Lung (tissue), 12 donors: ENCODE results near the gene SLX4. TPM values are rescaled to one million over a fixed set of nuclear protein-coding genes. Genes with fewer than 3 reads are reported as not detected.

Experiments used
- ATAC-seq: fragments of 200-7000 bp; cut with Tn5 transposase; one replicate; pipeline ENCODE4 v1.9.1; 2020; ENCODE audit warnings: moderate number of reproducible peaks; ENCODE audit not compliant: insufficient read depth, low FRiP score
- DNase-seq, 3 donors: peaks; one replicate each; pipeline ENCODE4 v3.0.0-alpha.2; 2013 to 2017
- H3K27ac ChIP-seq, 2 donors: one replicate each; pipeline ENCODE4 v1.5.1; 2013; ENCODE audit warnings: mild to moderate bottlenecking in 2 of 2, moderate library complexity in 2 of 2, control low read depth in 1 of 2, inconsistent platforms in 1 of 2, low read depth in 1 of 2, low read length in 1 of 2
- H3K27me3 ChIP-seq, 3 donors: one replicate each; pipeline ENCODE4 v1.5.1; 2013; ENCODE audit warnings: low read length in 2 of 3; ENCODE audit not compliant: control insufficient read depth in 3 of 3, insufficient read depth in 3 of 3
- H3K36me3 ChIP-seq, 4 donors: one replicate each; pipeline ENCODE4 v1.5.1; 2013; ENCODE audit warnings: low read length in 4 of 4, mild to moderate bottlenecking in 1 of 4, moderate library complexity in 1 of 4; ENCODE audit not compliant: control insufficient read depth in 4 of 4, insufficient read depth in 4 of 4
- H3K4me1 ChIP-seq, 5 donors: one replicate each; pipeline ENCODE4 v1.5.1; 2013; ENCODE audit warnings: low read length in 5 of 5, mild to moderate bottlenecking in 2 of 5, moderate library complexity in 1 of 5; ENCODE audit not compliant: control insufficient read depth in 5 of 5, insufficient read depth in 5 of 5
- H3K4me3 ChIP-seq: one replicate; pipeline ENCODE4 v1.5.1; 2013; ENCODE audit warnings: mild to moderate bottlenecking, control low read depth, moderate library complexity
- H3K9ac ChIP-seq, 2 donors: one replicate each; pipeline ENCODE4 v1.5.1; 2013; ENCODE audit warnings: low read length in 2 of 2, control low read depth in 1 of 2; ENCODE audit not compliant: insufficient read depth in 1 of 2
- H3K9me3 ChIP-seq, 4 donors: one replicate each; pipeline ENCODE4 v1.5.1; 2013; ENCODE audit warnings: low read length in 3 of 4, mild to moderate bottlenecking in 1 of 4, moderate library complexity in 1 of 4; ENCODE audit not compliant: control insufficient read depth in 4 of 4, insufficient read depth in 3 of 4
- WGBS, 2 donors: extraction: QIAGEN DNeasy Blood & Tissue Kit; methylation state at CpG; one replicate each; pipeline ENCODE4 v1.1.7; 2013; 5-methylcytosine and 5-hydroxymethylcytosine counted together
- polyA plus RNA-seq, 2 donors: library from polyadenylated mRNA; stranded (reverse); fragments of 200-250 nt; gene quantifications; one replicate each; pipeline ENCODE4 v1.2.1, GENCODE V29; 2013
- total RNA-seq, 2 donors: library from RNA; depleted of rRNA in 1 of 2; stranded (reverse); fragments of >200 nt in 1 of 2; gene quantifications; one replicate each; pipeline ENCODE4 v1.2.1, GENCODE V29; 2014 to 2021
- TF ChIP-seq, protein P1 (sequence below): IDR thresholded peaks from 2 replicates; pipeline ENCODE4 v1.5.1; 2012; ENCODE audit warnings: mild to moderate bottlenecking; ENCODE audit errors: control extremely low read depth, extremely low read depth
- donor health status: control.
- donor health status: control.
- donor health status: Bipolar disorder and iron deficiency.
- donor health status: healthy.
- donor health status: DM: yes; HTN: yes; CAD: no.

SLX4 gene
- total and polyA plus RNA-seq, 4 donors = 2.4 to 7.0 (median 3.7) TPM

DNA sequence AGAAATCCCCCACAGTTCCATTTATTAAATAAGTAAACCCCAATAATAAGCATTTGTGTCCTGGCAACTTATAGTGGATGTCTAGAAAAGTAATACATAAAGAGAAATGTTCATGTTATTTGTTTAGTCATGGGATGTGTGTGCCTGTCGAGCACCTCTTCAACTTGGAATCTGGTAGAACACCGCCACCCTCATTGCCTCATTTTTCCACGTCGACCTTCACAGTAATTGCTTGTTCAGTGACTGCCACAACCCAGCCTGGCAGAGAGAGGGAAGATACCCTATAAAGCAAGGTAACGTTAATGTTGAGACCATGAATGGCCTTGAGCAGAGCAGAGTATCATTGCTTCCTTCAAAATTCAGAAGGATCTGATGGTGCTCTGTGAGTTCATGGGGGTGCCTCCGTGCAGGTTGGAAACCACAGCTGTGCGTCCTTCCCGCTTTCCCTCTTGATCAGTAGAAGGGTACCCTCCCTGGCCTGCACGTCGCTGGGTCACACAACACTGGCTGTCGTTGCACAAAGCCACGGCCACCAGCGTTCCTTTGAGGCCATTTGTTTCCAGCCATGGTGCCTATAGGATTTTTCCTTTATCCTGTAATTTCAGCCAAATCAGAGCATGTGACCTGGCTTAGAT is 39.3 kb upstream of the SLX4 start:
- TF ChIP-seq, protein P1, sequence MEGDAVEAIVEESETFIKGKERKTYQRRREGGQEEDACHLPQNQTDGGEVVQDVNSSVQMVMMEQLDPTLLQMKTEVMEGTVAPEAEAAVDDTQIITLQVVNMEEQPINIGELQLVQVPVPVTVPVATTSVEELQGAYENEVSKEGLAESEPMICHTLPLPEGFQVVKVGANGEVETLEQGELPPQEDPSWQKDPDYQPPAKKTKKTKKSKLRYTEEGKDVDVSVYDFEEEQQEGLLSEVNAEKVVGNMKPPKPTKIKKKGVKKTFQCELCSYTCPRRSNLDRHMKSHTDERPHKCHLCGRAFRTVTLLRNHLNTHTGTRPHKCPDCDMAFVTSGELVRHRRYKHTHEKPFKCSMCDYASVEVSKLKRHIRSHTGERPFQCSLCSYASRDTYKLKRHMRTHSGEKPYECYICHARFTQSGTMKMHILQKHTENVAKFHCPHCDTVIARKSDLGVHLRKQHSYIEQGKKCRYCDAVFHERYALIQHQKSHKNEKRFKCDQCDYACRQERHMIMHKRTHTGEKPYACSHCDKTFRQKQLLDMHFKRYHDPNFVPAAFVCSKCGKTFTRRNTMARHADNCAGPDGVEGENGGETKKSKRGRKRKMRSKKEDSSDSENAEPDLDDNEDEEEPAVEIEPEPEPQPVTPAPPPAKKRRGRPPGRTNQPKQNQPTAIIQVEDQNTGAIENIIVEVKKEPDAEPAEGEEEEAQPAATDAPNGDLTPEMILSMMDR = no peak
- Histone ChIP-seq H3K36me3 (peaks cover 0 to 22% (median 4%) of the 10 kb centered on the region in 4 donors), H3K9me3 (no peaks in the 10 kb centered on the region), H3K9ac (no peak overlapping the region), H3K4me1 (peaks cover 0 to 3% (median 0%) of the 10 kb centered on the region in 5 donors), H3K27ac (no peak overlapping the region), H3K4me3 (no peak overlapping the region), H3K27me3 (no peaks in the 10 kb centered on the region)
- 83 to 90% methylated on average over 13 of the region's 13 CpGs for WGBS, 2 donors
- ATAC-seq = no peak
- DNase-seq = peak; percentile 11 to 46 (median 44)

DNA sequence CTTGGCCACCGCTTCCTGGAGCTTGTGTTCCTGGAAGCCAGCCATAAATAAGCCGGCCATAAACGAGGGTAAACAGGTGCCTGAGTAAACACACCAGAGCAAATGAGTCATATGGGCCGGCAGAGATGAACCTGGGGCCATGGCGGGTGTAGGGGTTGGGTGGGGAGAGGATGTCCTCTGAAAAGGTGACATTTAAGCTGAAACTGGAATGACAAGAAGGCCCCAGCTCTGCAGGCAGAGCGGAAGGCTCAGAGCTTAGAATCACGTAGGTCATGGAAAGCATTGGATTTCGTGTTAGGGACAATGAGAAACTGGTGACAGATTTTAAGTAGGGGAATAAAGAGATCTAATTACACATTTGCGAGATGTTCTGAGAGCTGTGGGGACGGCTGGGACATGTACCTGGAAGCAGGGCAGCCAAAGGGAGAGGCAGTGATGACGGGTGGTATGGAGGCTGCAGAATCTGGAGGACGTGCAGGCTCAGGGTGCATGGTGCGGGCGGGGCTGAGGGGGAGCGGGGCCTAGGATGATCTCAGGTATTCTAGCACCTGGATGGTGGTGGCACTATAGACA is 35.0 kb upstream of the SLX4 start:
- WGBS, 2 donors = 79 to 87% methylated on average over 15 of the region's 15 CpGs
- Histone ChIP-seq H3K9ac (no peak overlapping the region), H3K9me3 (no peaks in the 10 kb centered on the region), H3K27ac (no peak overlapping the region), H3K4me3 (no peak overlapping the region), H3K36me3 (peaks cover 0 to 11% (median 5%) of the 10 kb centered on the region in 4 donors), H3K4me1 (peaks cover 0 to 12% (median 0%) of the 10 kb centered on the region in 5 donors), H3K27me3 (no peaks in the 10 kb centered on the region)
- TF ChIP-seq, protein P1 = no peak
- DNase-seq (peak in 1 of 3 donors; percentile 12), ATAC-seq (no peak)

DNA sequence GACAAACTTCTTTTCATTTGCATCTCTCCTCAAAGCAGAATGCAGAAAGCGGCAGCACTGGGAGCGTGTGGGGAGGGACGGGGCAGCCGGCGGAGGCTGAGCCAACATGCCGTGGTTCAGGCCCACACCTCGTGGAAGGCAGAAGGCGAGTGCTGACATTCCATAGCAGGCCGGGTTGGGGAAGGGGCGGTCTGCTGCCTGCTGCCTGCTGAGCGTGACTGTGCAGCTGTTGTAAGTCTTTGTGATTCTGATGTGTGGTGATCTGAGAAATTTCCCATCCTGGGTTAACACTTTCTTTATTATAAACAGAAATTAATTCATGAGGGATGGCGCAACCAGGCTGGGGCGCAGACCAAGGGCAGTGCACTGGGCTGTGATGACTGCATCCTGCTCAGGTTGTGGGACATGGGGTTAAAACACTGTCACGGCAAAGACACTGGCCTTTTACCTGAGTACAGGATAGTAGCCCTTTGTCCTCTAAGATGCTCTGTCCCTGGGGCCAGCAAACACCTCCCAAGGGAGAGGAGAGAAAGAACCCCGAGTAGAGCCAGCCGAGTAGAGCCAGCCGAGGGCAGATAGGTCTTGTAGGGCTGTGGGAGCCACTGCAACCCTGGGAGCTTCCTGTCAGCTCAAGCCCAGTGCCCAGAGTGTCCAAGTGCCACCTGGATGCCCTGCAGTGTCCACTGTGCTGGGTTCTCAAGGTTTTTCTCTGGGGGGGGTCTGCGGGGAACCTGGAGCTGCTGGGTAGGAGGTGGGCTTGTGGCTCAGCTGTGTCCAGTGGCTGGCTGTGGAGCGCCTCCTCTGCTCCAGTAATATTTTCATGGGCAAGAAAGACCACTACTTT is 34.3 kb upstream of the SLX4 start:
- peaks cover 0 to 12% (median 0%) of the 10 kb centered on the region in 5 donors for H3K4me1 ChIP-seq
- ATAC-seq = no peak
- peak; percentile 87 to 90 (median 89) for DNase-seq
- WGBS, 2 donors = 80 to 86% methylated on average over 19 of the region's 19 CpGs
- no peak overlapping the region for H3K27ac ChIP-seq
- H3K9ac ChIP-seq = peak overlapping the region in 1 of 2 donors; percentile 32
- no peaks in the 10 kb centered on the region for H3K27me3 ChIP-seq
- TF ChIP-seq, protein P1 = no peak
- H3K4me3 ChIP-seq = no peak overlapping the region
- H3K36me3 ChIP-seq = peaks cover 0 to 9% (median 3%) of the 10 kb centered on the region in 4 donors
- H3K9me3 ChIP-seq = no peaks in the 10 kb centered on the region
